ENCODE measurements around the gene TKT. TPM values are rescaled to one million over a fixed set of nuclear protein-coding genes. Genes with fewer than 3 reads are reported as not detected.

Gene TKT
- total RNA-seq, 1 experiment from 2014 or later: 650 TPM

DNA sequence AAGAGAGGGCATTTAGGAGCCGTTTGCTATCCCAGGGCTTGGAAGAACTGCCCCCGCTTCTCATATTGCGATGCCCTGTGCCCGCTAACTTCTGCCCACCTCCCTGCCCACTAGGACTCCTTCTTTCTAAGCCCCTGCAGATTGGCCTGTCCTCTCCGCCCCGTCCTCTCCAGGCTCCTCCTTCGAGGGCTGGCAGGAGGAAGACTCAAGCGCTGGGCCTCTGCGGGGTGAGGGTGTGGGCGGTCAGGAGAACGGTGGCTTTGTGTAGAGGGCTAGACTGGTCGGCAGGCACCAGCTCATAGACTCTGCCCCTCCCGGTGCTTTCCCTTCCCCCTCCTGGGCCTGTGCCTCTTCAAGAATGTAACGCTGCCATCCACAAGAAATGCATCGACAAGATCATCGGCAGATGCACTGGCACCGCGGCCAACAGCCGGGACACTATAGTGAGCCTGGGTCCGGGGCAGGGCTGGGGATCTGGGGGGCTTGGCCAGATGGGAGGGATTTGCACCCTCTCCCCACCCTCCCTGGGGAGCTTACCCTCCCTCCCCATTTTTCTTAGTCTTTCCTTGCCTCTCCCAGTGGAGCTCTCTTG lies 73.0 kb downstream of the TKT start:
- Histone ChIP-seq H3K56ac (ENCODE audit: insufficient read length, low read depth, low read length) (no peak overlapping the region), H2BK20ac (ENCODE audit: low read depth, low read length, poor library complexity, severe bottlenecking) (no peak overlapping the region), H3K4ac (ENCODE audit: low read depth, low read length) (no peak overlapping the region), H3K18ac (ENCODE audit: insufficient read length, low read depth, low read length) (no peak overlapping the region), H3K9ac (ENCODE audit: extremely low read depth, insufficient read length, low read length) (no peak overlapping the region), H4K91ac (ENCODE audit: insufficient read length, low read depth, low read length) (no peak overlapping the region), H3K79me2 (ENCODE audit: insufficient read depth, low read length) (no peaks in the 10 kb centered on the region), H3K9me3 (ENCODE audit: control insufficient read depth, low read depth, low read length) (no peaks in the 10 kb centered on the region), H3K27ac (ENCODE audit: insufficient read length, low read depth, low read length) (no peak overlapping the region), H2BK5ac (ENCODE audit: insufficient read length, low read length) (no peak overlapping the region), H2BK120ac (ENCODE audit: low read depth, low read length, poor library complexity, severe bottlenecking) (no peak overlapping the region), H2BK12ac (ENCODE audit: insufficient read length, low read depth, low read length) (no peak overlapping the region), H3K23me2 (ENCODE audit: insufficient read length, low read depth, low read length, poor library complexity, severe bottlenecking) (peaks cover 3% of the 10 kb centered on the region), H3K79me1 (ENCODE audit: insufficient read depth, low read depth, low read length, poor library complexity, severe bottlenecking) (no peaks in the 10 kb centered on the region), H4K20me1 (ENCODE audit: control insufficient read depth, insufficient read depth, insufficient read length) (no peaks in the 10 kb centered on the region), H2AFZ (ENCODE audit: low read length) (no peak overlapping the region), H3K4me2 (ENCODE audit: insufficient read depth, insufficient read length, low read length) (no peak overlapping the region), H4K5ac (ENCODE audit: insufficient read length, low read depth, low read length) (no peak overlapping the region), H2BK15ac (ENCODE audit: low read depth, low read length) (no peak overlapping the region), H2AK5ac (ENCODE audit: insufficient read length, low read length) (no peak overlapping the region), H4K8ac (replicated peaks; ENCODE audit: insufficient read length, low read depth, low read length) (no peak overlapping the region), H3K14ac (ENCODE audit: insufficient read depth, low read length) (no peak overlapping the region), H3K4me1 (ENCODE audit: insufficient read depth, low read length) (no peaks in the 10 kb centered on the region), H3K23ac (ENCODE audit: insufficient read length, low read depth, low read length) (no peak overlapping the region), H3K27me3 (ENCODE audit: insufficient read depth, low read length) (no peaks in the 10 kb centered on the region), H3T11ph (ENCODE audit: low read length) (no peak overlapping the region)
- Mint-ChIP-seq H3K36me3 (ENCODE audit: insufficient read depth in 1 of 3, low read depth in 3 of 3) (peaks cover 0 to 36% (median 23%) of the 10 kb centered on the region in 3 experiments; a peak in 6 of 7 replicates), H3K27me3 (ENCODE audit: low read depth) (no peaks in the 10 kb centered on the region), H3K27ac (no peak overlapping the region), H3K4me1 (peaks cover 3 to 6% of the 10 kb centered on the region in 2 experiments), H3K4me3 (no peak overlapping the region), H3K9me3 (no peaks in the 10 kb centered on the region)
- DNase-seq: no peak
- no CpG with 5 or more reads among the region's 20 CpGs for WGBS (ENCODE audit: extremely low coverage, insufficient read length, low lambda C conversion rate)
- TF ChIP-seq, protein P1, sequence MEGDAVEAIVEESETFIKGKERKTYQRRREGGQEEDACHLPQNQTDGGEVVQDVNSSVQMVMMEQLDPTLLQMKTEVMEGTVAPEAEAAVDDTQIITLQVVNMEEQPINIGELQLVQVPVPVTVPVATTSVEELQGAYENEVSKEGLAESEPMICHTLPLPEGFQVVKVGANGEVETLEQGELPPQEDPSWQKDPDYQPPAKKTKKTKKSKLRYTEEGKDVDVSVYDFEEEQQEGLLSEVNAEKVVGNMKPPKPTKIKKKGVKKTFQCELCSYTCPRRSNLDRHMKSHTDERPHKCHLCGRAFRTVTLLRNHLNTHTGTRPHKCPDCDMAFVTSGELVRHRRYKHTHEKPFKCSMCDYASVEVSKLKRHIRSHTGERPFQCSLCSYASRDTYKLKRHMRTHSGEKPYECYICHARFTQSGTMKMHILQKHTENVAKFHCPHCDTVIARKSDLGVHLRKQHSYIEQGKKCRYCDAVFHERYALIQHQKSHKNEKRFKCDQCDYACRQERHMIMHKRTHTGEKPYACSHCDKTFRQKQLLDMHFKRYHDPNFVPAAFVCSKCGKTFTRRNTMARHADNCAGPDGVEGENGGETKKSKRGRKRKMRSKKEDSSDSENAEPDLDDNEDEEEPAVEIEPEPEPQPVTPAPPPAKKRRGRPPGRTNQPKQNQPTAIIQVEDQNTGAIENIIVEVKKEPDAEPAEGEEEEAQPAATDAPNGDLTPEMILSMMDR (conservative IDR thresholded peaks at IDR 0.05): no peak
